Measurements from ENCODE around the gene PAPPA.

DNA sequence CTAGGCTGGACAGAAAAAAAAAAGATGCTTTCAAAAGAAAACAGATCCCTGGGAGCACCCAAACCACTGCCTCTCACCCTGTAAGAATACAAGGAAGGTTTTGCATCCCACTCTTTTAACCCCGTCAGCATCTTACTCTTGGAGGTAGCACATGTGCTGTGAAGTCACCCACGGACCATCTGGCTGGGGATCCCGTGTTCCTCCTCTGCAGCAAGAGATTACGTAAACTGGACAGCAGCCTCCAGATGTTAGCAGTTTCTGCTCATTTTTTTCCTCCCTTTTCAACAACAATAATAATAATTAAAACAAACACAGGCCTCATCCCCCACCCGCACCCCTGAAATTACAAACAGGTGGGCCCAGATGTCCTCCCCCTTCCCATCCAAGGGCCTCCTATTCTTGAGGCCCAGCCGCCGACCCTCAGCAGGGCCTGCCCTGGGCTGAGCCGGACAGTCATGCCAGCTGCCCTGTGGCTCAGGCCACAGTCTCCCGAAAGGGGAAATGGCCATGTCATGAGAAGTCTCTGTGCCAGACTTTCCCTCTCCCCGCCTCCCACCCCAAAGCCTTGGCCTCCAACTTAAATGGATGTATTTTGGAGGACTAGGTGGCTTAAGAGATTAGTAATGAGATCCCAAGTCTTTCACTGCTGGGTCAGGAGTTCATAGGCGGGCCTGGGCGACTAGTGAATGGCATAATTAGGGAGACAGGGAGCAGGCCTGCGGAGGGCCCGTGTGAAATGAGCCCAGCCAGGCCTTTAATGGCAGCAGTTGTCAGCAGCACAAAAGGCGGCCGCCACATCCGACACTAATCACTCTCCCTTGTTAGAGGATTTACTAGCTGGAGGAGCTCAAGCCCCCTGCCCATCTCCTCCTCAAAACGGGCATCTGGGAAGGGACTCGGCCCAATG, 165.1 kb downstream of the PAPPA start:
- TF ChIP-seq CTCF (tag by site-specific recombination; IDR thresholded peaks at IDR 0.05) (no peak), ZNF423 (tag by site-specific recombination; IDR thresholded peaks at IDR 0.05) (no peak), GLI2 (tag by site-specific recombination; IDR thresholded peaks at IDR 0.05; ENCODE audit: borderline replicate concordance, low read depth) (no peak), YY1 (tag by site-specific recombination; IDR thresholded peaks at IDR 0.05) (no peak), ZNF510 (tag by site-specific recombination; IDR thresholded peaks at IDR 0.05; ENCODE audit: insufficient replicate concordance) (no peak), ZNF184 (tag by site-specific recombination; IDR thresholded peaks at IDR 0.05) (no peak), ZBTB49 (tag by site-specific recombination; IDR thresholded peaks at IDR 0.05; ENCODE audit: low read depth) (no peak), ZBTB7A (tag by site-specific recombination; IDR thresholded peaks at IDR 0.05; ENCODE audit: low read depth) (no peak)
- TF ChIP-seq, protein P1, sequence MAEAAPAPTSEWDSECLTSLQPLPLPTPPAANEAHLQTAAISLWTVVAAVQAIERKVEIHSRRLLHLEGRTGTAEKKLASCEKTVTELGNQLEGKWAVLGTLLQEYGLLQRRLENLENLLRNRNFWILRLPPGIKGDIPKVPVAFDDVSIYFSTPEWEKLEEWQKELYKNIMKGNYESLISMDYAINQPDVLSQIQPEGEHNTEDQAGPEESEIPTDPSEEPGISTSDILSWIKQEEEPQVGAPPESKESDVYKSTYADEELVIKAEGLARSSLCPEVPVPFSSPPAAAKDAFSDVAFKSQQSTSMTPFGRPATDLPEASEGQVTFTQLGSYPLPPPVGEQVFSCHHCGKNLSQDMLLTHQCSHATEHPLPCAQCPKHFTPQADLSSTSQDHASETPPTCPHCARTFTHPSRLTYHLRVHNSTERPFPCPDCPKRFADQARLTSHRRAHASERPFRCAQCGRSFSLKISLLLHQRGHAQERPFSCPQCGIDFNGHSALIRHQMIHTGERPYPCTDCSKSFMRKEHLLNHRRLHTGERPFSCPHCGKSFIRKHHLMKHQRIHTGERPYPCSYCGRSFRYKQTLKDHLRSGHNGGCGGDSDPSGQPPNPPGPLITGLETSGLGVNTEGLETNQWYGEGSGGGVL (tag by site-specific recombination; IDR thresholded peaks at IDR 0.05), result no peak

Measured in HEK293 (cell line).